ENCODE results near the gene CAPN2.

The CAPN2 gene

GRCh38 chr1:223748773-223749733 lies 36.7 kb downstream of the CAPN2 start:
- Histone ChIP-seq H3K4me3 (ENCODE audit: low read length in 2 of 2) (peak overlapping the region; percentile 63 to 72), H3K27me3 (ENCODE audit: control insufficient read depth in 2 of 2, insufficient read depth in 2 of 2, low read length in 2 of 2) (no peaks in the 10 kb centered on the region), H3K9me3 (ENCODE audit: control insufficient read depth in 2 of 2, low read length in 2 of 2) (no peaks in the 10 kb centered on the region), H3K36me3 (ENCODE audit: control insufficient read depth in 2 of 2, insufficient read depth in 2 of 2, low read length in 2 of 2) (peaks cover 60 to 68% of the 10 kb centered on the region in 2 donors), H3K9ac (ENCODE audit: low read depth in 1 of 2, low read length in 2 of 2) (peak overlapping the region; percentile 66 to 73), H3K4me1 (ENCODE audit: control insufficient read depth in 2 of 2, insufficient read depth in 2 of 2, low read length in 2 of 2) (peaks cover 14 to 15% of the 10 kb centered on the region in 2 donors), H3K27ac (ENCODE audit: low read depth in 2 of 2, low read length in 2 of 2) (peak overlapping the region; percentile 53 to 62)

- peaks cover 65 to 73% of the 10 kb centered on the region in 2 donors for H3K36me3 ChIP-seq (ENCODE audit: control insufficient read depth in 2 of 2, insufficient read depth in 2 of 2, low read length in 2 of 2)
- H3K9me3 ChIP-seq (ENCODE audit: control insufficient read depth in 2 of 2, low read length in 2 of 2) = no peaks in the 10 kb centered on the region
- no peak overlapping the region for H3K4me3 ChIP-seq (ENCODE audit: low read length in 2 of 2)
- no peak overlapping the region for H3K9ac ChIP-seq (ENCODE audit: low read depth in 1 of 2, low read length in 2 of 2)
- H3K4me1 ChIP-seq (ENCODE audit: control insufficient read depth in 2 of 2, insufficient read depth in 2 of 2, low read length in 2 of 2) = peaks cover 14 to 15% of the 10 kb centered on the region in 2 donors
- H3K27ac ChIP-seq (ENCODE audit: low read depth in 2 of 2, low read length in 2 of 2) = no peak overlapping the region
- no peaks in the 10 kb centered on the region for H3K27me3 ChIP-seq (ENCODE audit: control insufficient read depth in 2 of 2, insufficient read depth in 2 of 2, low read length in 2 of 2)
These were observed 38.6 kb downstream of the CAPN2 start for GRCh38 chr1:223750730-223751570.

GRCh38 chr1:223751696-223752095 lies 39.4 kb downstream of the CAPN2 start:
- no peak overlapping the region for H3K4me3 ChIP-seq (ENCODE audit: low read length in 2 of 2)
- no peaks in the 10 kb centered on the region for H3K9me3 ChIP-seq (ENCODE audit: control insufficient read depth in 2 of 2, low read length in 2 of 2)
- peaks cover 14 to 15% of the 10 kb centered on the region in 2 donors for H3K4me1 ChIP-seq (ENCODE audit: control insufficient read depth in 2 of 2, insufficient read depth in 2 of 2, low read length in 2 of 2)
- no peaks in the 10 kb centered on the region for H3K27me3 ChIP-seq (ENCODE audit: control insufficient read depth in 2 of 2, insufficient read depth in 2 of 2, low read length in 2 of 2)
- H3K36me3 ChIP-seq (ENCODE audit: control insufficient read depth in 2 of 2, insufficient read depth in 2 of 2, low read length in 2 of 2) = peaks cover 70 to 74% of the 10 kb centered on the region in 2 donors
- no peak overlapping the region for H3K9ac ChIP-seq (ENCODE audit: low read depth in 1 of 2, low read length in 2 of 2)
- no peak overlapping the region for H3K27ac ChIP-seq (ENCODE audit: low read depth in 2 of 2, low read length in 2 of 2)

- H3K9me3 ChIP-seq (ENCODE audit: control insufficient read depth in 2 of 2, low read length in 2 of 2) = no peaks in the 10 kb centered on the region
- H3K9ac ChIP-seq (ENCODE audit: low read depth in 1 of 2, low read length in 2 of 2) = no peak overlapping the region
- peaks cover 11% of the 10 kb centered on the region in 2 donors for H3K4me1 ChIP-seq (ENCODE audit: control insufficient read depth in 2 of 2, insufficient read depth in 2 of 2, low read length in 2 of 2)
- H3K4me3 ChIP-seq (ENCODE audit: low read length in 2 of 2) = no peak overlapping the region
- peaks cover 69 to 76% of the 10 kb centered on the region in 2 donors for H3K36me3 ChIP-seq (ENCODE audit: control insufficient read depth in 2 of 2, insufficient read depth in 2 of 2, low read length in 2 of 2)
- no peak overlapping the region for H3K27ac ChIP-seq (ENCODE audit: low read depth in 2 of 2, low read length in 2 of 2)
- no peaks in the 10 kb centered on the region for H3K27me3 ChIP-seq (ENCODE audit: control insufficient read depth in 2 of 2, insufficient read depth in 2 of 2, low read length in 2 of 2)
These were observed 40.6 kb downstream of the CAPN2 start for GRCh38 chr1:223752721-223753515.

- Histone ChIP-seq H3K36me3 (ENCODE audit: control insufficient read depth in 2 of 2, insufficient read depth in 2 of 2, low read length in 2 of 2) (peaks cover 80 to 90% of the 10 kb centered on the region in 2 donors), H3K9me3 (ENCODE audit: control insufficient read depth in 2 of 2, low read length in 2 of 2) (no peaks in the 10 kb centered on the region), H3K27ac (ENCODE audit: low read depth in 2 of 2, low read length in 2 of 2) (no peak overlapping the region), H3K4me1 (ENCODE audit: control insufficient read depth in 2 of 2, insufficient read depth in 2 of 2, low read length in 2 of 2) (no peaks in the 10 kb centered on the region), H3K9ac (ENCODE audit: low read depth in 1 of 2, low read length in 2 of 2) (no peak overlapping the region), H3K27me3 (ENCODE audit: control insufficient read depth in 2 of 2, insufficient read depth in 2 of 2, low read length in 2 of 2) (no peaks in the 10 kb centered on the region), H3K4me3 (ENCODE audit: low read length in 2 of 2) (no peak overlapping the region)
These were observed 42.5 kb downstream of the CAPN2 start for GRCh38 chr1:223754681-223755431.

- H3K9me3 ChIP-seq (ENCODE audit: control insufficient read depth in 2 of 2, low read length in 2 of 2) = no peaks in the 10 kb centered on the region
- no peaks in the 10 kb centered on the region for H3K4me1 ChIP-seq (ENCODE audit: control insufficient read depth in 2 of 2, insufficient read depth in 2 of 2, low read length in 2 of 2)
- H3K4me3 ChIP-seq (ENCODE audit: low read length in 2 of 2) = no peak overlapping the region
- H3K36me3 ChIP-seq (ENCODE audit: control insufficient read depth in 2 of 2, insufficient read depth in 2 of 2, low read length in 2 of 2) = peaks cover 81 to 90% of the 10 kb centered on the region in 2 donors
- H3K27me3 ChIP-seq (ENCODE audit: control insufficient read depth in 2 of 2, insufficient read depth in 2 of 2, low read length in 2 of 2) = no peaks in the 10 kb centered on the region
- no peak overlapping the region for H3K9ac ChIP-seq (ENCODE audit: low read depth in 1 of 2, low read length in 2 of 2)
- no peak overlapping the region for H3K27ac ChIP-seq (ENCODE audit: low read depth in 2 of 2, low read length in 2 of 2)
These were observed 43.1 kb downstream of the CAPN2 start for GRCh38 chr1:223755432-223755792.

GRCh38 chr1:223755992-223756775 lies 43.8 kb downstream of the CAPN2 start:
- Histone ChIP-seq H3K9ac (ENCODE audit: low read depth in 1 of 2, low read length in 2 of 2) (no peak overlapping the region), H3K36me3 (ENCODE audit: control insufficient read depth in 2 of 2, insufficient read depth in 2 of 2, low read length in 2 of 2) (peaks cover 81 to 92% of the 10 kb centered on the region in 2 donors), H3K27ac (ENCODE audit: low read depth in 2 of 2, low read length in 2 of 2) (no peak overlapping the region), H3K9me3 (ENCODE audit: control insufficient read depth in 2 of 2, low read length in 2 of 2) (no peaks in the 10 kb centered on the region), H3K4me3 (ENCODE audit: low read length in 2 of 2) (no peak overlapping the region), H3K27me3 (ENCODE audit: control insufficient read depth in 2 of 2, insufficient read depth in 2 of 2, low read length in 2 of 2) (no peaks in the 10 kb centered on the region), H3K4me1 (ENCODE audit: control insufficient read depth in 2 of 2, insufficient read depth in 2 of 2, low read length in 2 of 2) (no peaks in the 10 kb centered on the region)

GRCh38 chr1:223756806-223757700 lies 44.7 kb downstream of the CAPN2 start:
- Histone ChIP-seq H3K4me3 (ENCODE audit: low read length in 2 of 2) (no peak overlapping the region), H3K27ac (ENCODE audit: low read depth in 2 of 2, low read length in 2 of 2) (no peak overlapping the region), H3K9ac (ENCODE audit: low read depth in 1 of 2, low read length in 2 of 2) (no peak overlapping the region), H3K9me3 (ENCODE audit: control insufficient read depth in 2 of 2, low read length in 2 of 2) (no peaks in the 10 kb centered on the region), H3K4me1 (ENCODE audit: control insufficient read depth in 2 of 2, insufficient read depth in 2 of 2, low read length in 2 of 2) (no peaks in the 10 kb centered on the region), H3K27me3 (ENCODE audit: control insufficient read depth in 2 of 2, insufficient read depth in 2 of 2, low read length in 2 of 2) (no peaks in the 10 kb centered on the region), H3K36me3 (ENCODE audit: control insufficient read depth in 2 of 2, insufficient read depth in 2 of 2, low read length in 2 of 2) (peaks cover 82 to 91% of the 10 kb centered on the region in 2 donors)

Measured in mucosa of rectum (tissue), 2 donors.